GM12865 (cell line): Measurements from ENCODE around the gene COL27A1.

ENCODE experiments used
- DNase-seq: peaks from one replicate; pipeline ENCODE4 v3.0.0; 2010; ENCODE audit warnings: low read depth
- H3K4me3 ChIP-seq: 2 replicates; pipeline ENCODE4 v1.5.1; 2011; ENCODE audit warnings: mild to moderate bottlenecking, low read depth, low read length, control low read depth
- TF ChIP-seq, protein P1 (sequence below): IDR thresholded peaks from 2 replicates; pipeline ENCODE4 v1.5.1; 2011; ENCODE audit warnings: low read length, control low read depth, low read depth, inconsistent platforms; ENCODE audit not compliant: insufficient read depth; ENCODE audit errors: missing control alignments

The COL27A1 gene

DNA sequence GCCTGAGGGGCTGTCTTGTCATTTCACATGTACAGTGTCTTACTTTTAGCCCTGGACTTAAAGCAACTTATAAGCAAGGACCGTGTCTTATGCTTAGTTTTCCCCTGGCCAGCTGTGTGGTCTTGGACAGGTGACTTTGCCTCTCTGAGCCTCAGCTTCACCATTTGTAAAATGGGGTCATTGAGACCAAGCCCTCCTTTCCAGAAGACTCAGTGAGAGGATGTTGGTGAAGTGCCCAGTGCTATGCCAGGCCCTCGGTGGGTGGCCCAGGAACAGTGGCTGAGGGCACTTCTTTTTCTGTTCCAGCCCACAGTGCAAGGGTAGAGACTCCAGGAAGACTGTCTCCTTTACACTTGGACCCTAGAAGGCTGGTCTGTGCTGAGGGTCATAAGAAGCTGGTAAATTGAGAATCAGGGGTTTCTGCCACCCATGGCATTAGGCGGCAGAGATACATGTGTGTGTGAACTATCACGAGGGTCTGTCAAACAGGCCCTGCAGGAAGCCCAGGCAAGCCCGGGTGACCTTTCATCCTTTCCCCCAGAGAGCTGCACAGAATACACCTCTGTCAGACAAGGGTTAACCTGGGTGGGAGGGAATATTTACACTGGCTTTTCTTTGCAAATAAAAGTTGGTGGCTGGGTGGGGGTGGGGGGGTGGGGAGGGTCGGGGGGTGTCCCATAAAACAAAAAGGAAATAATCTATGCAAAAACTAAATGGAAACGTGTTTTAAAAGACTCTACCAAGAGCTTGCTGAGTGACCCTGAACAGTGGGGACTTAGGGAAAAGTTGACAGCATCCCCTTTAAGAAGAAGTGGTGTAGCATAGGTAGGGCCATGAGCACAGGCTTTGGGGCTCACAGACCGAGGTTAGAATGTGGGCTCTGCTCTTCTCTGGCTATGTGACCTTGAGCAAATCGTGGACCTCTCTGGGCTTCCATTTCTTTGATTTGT is 35.8 kb upstream of the COL27A1 start:
- TF ChIP-seq, protein P1, sequence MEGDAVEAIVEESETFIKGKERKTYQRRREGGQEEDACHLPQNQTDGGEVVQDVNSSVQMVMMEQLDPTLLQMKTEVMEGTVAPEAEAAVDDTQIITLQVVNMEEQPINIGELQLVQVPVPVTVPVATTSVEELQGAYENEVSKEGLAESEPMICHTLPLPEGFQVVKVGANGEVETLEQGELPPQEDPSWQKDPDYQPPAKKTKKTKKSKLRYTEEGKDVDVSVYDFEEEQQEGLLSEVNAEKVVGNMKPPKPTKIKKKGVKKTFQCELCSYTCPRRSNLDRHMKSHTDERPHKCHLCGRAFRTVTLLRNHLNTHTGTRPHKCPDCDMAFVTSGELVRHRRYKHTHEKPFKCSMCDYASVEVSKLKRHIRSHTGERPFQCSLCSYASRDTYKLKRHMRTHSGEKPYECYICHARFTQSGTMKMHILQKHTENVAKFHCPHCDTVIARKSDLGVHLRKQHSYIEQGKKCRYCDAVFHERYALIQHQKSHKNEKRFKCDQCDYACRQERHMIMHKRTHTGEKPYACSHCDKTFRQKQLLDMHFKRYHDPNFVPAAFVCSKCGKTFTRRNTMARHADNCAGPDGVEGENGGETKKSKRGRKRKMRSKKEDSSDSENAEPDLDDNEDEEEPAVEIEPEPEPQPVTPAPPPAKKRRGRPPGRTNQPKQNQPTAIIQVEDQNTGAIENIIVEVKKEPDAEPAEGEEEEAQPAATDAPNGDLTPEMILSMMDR: no peak
- no peak for DNase-seq
- no peak overlapping the region for H3K4me3 ChIP-seq

DNA sequence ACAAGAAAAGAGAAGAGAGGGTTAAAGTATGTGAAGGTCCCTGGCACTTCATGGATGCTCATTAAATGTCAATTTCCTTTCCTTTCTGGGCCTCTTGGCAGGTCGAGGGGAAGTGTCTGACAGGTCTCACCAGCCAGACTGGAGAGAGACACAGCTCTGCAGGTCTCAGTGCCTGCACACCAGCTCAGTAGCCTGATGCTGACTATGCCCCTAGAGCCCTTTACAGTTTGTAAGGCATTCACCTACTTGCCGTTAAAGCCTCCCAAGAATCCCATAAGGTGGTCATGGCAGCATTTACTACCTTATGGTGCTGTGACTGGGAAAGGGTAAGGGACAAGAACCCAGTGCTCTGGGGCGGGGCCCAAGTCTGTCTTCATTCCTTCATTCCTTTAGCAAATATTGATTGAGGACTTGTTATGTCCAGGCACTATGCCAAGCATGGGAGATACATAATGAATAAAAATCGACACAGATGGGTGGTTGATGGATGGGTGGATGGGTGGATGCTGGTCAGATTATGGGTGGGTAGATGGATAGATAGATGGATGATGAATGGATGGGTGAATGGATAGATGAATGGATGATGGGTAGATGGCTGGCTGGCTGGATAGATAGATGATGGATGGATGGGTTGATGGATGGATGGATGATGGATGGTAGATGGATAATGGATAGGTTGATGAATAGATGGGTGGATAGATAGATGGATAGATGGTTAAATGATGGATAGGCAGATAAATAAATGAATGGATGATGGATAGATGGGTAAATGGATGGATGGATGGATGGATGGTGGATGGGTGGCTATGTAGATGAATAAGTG is 34.9 kb upstream of the COL27A1 start:
- DNase-seq: no peak
- TF ChIP-seq, protein P1: no peak
- no peak overlapping the region for H3K4me3 ChIP-seq

DNA sequence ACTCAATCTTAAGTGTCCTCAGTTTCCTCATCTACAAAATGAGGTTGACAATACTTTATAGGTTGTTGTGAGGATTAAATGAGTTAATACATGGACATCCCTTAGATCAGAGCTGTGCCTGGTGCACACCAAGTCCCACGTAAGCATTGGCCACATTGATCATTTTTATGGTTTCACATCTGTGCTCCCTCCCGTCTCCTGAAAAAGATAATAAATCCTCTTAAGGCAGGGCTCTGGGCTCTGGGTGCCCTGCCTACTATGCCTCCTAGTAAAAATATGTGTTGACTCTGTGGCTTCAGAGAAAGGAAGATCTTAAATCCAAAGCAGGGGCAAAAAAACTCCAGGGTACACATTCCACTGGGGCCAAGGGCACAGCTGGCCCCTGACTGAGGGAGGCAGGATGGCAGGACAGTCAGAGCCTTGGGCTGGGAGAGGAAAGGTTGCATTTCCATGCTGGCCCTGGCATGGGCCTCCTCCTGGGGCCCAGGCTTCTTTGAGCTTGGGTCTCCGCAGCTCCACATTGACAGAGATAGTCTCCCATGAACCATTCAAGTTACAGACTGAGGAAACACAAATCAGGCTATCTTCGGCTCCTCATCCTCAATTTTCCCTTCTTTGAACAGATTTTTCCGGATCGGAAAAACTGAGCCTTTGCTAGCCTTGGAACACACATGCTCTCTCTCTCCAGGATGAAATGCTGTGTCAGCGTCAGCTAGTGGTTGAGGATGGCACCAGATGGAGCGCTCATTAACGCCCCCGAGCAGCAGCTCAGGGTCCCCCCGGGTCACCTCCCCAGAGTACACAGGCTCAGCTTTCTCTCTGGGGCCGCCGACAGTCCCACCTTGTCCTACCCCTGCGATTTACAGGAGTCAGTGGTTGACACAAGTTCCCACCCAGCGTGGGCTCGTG is 33.9 kb upstream of the COL27A1 start:
- TF ChIP-seq, protein P1: no peak
- DNase-seq: no peak
- no peak overlapping the region for H3K4me3 ChIP-seq

DNA sequence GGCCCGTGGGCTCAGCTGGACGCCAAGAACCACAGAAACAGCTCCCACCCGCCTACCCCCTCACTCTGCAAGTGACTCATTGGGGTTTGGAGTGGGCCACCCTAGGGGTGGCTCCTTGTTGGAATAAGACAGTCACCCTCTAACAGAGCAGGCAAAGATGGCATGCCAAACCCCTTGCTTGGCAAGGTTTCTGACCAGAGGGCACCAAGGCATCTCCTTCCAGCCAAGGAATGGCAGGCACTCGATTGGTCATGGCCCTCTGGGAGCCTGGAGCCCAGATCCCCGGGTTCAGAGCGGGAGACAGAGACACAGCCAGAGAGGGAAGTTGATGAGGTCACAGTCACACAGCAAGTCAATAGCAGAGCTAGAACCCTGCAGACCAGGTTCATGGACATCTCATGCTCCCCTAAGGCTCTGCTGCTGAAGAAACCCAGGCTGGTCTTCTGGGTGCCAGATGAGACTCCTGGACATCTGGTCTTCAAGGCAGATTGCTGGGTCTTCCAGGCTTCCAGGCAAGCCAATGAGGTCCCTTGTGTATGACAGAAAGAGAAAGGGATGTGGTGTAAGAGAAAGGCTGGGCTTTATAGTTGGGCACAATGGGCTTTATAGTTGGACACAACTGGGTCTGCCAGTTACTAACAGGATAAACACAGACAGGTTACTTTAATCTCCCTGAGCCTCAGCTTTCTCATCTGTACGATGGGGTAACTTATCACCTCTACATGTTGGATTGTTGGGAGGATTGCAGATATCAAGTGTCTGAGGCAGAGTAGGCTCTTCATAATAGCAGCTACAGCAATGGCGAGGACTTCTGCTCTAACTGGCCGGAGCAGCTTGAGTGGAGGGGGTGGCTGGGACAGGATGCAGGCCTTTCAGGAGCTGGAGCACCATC is 33.0 kb upstream of the COL27A1 start:
- TF ChIP-seq, protein P1: no peak

DNA sequence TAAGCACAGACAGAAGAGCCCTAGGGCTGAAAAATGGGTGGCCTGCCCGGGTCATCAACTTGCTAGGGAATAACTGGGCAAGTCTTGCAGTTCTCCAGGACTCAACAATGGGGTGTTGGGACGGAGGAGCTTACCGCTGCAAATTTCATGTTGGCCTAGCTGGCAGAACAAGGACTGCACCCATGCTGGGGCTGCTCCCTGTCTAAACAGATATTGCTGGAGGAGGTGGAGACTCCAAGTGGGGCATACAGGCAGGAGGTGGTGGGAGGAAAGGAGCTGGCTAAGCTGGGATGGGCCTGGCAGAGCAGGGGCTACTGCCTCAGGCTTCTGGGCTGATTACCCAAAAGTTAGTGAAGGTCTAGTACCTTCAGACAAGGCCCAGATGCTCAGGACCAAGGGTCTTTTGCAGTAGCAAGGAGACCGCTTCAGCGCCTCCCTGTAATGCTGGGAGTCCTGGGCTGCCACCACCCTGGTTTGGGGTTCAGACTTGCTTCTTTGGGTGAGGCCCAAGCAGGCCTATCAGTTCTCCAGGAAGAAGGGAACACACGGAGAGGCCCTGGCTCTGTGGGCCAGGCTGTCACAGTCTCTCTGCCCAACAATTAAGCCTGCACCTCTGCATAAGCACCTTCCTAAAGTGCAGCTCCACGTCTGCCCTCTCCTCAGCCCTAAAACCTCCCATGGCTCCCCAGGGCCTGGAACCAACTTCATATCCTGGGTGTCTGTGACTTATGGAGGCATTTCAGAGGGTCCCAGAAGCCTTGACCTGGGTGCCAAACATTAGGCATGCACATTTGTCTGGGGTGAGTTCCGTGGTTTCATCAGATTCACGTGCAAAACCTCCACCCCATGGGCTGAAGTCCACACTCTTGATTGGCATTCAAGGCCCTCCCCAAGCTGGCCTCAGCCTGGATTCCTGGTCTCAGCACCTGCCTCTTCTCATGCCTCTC is 32.0 kb upstream of the COL27A1 start:
- H3K4me3 ChIP-seq: no peak overlapping the region
- TF ChIP-seq, protein P1: no peak
- DNase-seq: no peak

More for the DNA sequence above, 33.0 kb upstream of the COL27A1 start:
- no peak overlapping the region for H3K4me3 ChIP-seq
- DNase-seq: no peak
